HL-60 (cell line): ENCODE measurements around the gene RAD50.

Experiments
- GABPA ChIP-seq: IDR thresholded peaks from 2 replicates; pipeline ENCODE4 v1.6.1; 2012; ENCODE audit warnings: low read depth
- TF ChIP-seq, protein P1 (sequence below): IDR thresholded peaks from one replicate; pipeline ENCODE4 v1.5.1; 2011; ENCODE audit warnings: low read length, control low read depth, inconsistent platforms; ENCODE audit not compliant: insufficient read depth

DNA sequence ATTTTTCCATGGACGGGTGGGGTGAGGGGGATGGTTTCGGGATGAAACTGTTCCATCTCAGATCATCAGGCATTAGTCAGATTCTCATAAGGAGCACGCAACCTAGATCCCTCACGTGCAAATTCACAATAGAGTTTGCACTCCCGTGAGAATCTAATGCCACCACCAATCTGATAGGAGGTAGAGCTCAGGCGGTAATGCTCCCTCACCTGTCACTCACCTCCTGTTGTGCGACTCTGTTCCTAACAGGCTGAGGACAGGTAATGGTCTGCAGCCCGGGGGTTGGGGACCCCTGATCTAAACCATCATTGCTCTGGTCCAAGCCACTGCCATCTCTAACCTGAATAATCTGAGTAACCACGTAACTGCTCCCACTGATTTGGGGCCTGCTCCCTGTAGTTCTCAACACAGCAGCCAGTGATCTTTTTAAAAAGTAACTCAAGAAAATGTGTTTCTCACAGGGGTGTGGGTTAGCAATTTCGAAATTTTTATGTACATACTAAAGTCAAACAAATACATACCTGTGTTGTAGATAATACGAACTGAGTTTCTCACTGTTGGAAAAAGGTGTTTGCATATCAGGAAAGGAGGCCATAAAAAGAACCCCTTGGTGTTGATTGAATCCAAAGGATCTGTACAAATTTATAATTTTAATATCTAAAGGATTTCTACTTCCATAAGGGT is 89.9 kb downstream of the RAD50 start:
- TF ChIP-seq, protein P1, sequence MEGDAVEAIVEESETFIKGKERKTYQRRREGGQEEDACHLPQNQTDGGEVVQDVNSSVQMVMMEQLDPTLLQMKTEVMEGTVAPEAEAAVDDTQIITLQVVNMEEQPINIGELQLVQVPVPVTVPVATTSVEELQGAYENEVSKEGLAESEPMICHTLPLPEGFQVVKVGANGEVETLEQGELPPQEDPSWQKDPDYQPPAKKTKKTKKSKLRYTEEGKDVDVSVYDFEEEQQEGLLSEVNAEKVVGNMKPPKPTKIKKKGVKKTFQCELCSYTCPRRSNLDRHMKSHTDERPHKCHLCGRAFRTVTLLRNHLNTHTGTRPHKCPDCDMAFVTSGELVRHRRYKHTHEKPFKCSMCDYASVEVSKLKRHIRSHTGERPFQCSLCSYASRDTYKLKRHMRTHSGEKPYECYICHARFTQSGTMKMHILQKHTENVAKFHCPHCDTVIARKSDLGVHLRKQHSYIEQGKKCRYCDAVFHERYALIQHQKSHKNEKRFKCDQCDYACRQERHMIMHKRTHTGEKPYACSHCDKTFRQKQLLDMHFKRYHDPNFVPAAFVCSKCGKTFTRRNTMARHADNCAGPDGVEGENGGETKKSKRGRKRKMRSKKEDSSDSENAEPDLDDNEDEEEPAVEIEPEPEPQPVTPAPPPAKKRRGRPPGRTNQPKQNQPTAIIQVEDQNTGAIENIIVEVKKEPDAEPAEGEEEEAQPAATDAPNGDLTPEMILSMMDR: no peak
- TF ChIP-seq GABPA: no peak
